RWPE1 (cell line): ENCODE measurements around the gene NFS1.

Experiments
- CTCF ChIA-PET: fragments of 350-600 bp; sonication (Branson Sonifier 250); formaldehyde crosslinking; extraction: SDS; loops from one replicate; lab custom pipeline; 2021; lab: Yijun Ruan, JAX
- POLR2A ChIA-PET: fragments of 400-600 bp; formaldehyde crosslinking; extraction: SDS; loops from one replicate; lab custom pipeline; 2020; ENCODE audit warnings: antibody characterized with exemption; ENCODE audit not compliant: low non-redundant PET; lab: Yijun Ruan, JAX
- DNase-seq: peaks from one replicate; pipeline ENCODE4 v3.0.0; 2012; ENCODE audit warnings: low spot score
- H3K27ac ChIP-seq: fragments of 450-650 bp; 2 replicates; pipeline ENCODE4 v1.5.1; 2017
- CTCF ChIP-seq: fragments of 450-650 bp; conservative IDR thresholded peaks from 2 replicates; pipeline ENCODE4 v1.5.1; 2017; ENCODE audit warnings: low read depth, mild to moderate bottlenecking

The NFS1 gene

GRCh38 chr20:35674921-35675320, 24.2 kb downstream of the NFS1 start:
- no peak overlapping the region for H3K27ac ChIP-seq
- ChIA-PET POLR2A (no interaction called here), CTCF (no interaction called here)
- TF ChIP-seq CTCF, result no peak
- DNase-seq, result no peak

GRCh38 chr20:35673884-35674283, 25.3 kb downstream of the NFS1 start:
- ChIA-PET POLR2A (no interaction called here), CTCF (interaction anchor here (0.6 to 1.0 kb wide), 2 partner anchors 13 to 46 kb away, joined by 3 read pairs; no protein-coding TSS in a partner anchor)
- TF ChIP-seq CTCF, result no peak
- H3K27ac ChIP-seq, result no peak overlapping the region
- no peak for DNase-seq

- no peak for DNase-seq
- ChIA-PET CTCF (interaction anchor here (0.6 to 1.1 kb wide), 3 partner anchors 36 to 535 kb away, joined by 3 read pairs; no protein-coding TSS in a partner anchor), POLR2A (no interaction called here)
- no peak for TF ChIP-seq CTCF
- no peak overlapping the region for H3K27ac ChIP-seq
These were observed 29.5 kb downstream of the NFS1 start for GRCh38 chr20:35669681-35670080.

GRCh38 chr20:35669221-35669620, 29.9 kb downstream of the NFS1 start:
- no peak overlapping the region for H3K27ac ChIP-seq
- CTCF ChIA-PET, result interaction anchor here (0.6 to 1.1 kb wide), 3 partner anchors 36 to 536 kb away, joined by 3 read pairs; no protein-coding TSS in a partner anchor
- TF ChIP-seq CTCF, result no peak
- POLR2A ChIA-PET, result no interaction called here
- DNase-seq, result no peak

GRCh38 chr20:35665949-35666288, 33.2 kb downstream of the NFS1 start:
- peak overlapping the region; percentile 87 for H3K27ac ChIP-seq
- no peak for TF ChIP-seq CTCF
- CTCF ChIA-PET, result interaction anchor here (0.6 to 0.8 kb wide), 5 partner anchors 22 to 1940 kb away, joined by 3 to 5 read pairs (median 3); no protein-coding TSS in a partner anchor
- POLR2A ChIA-PET, result interaction anchor here (0.7 to 1.1 kb wide), 2 partner anchors 10 to 400 kb away, joined by 4 to 5 read pairs; no protein-coding TSS in a partner anchor
- no peak for DNase-seq

GRCh38 chr20:35664466-35665206, 34.5 kb downstream of the NFS1 start, which contains the start of the genes CPNE1 and RBM12:
CPNE1 (minus strand) TSS chr20:35664900; CDS start chr20:35632923, 31,977 bp downstream.
RBM12 (minus strand) TSS chr20:35664900; CDS start chr20:35655322, 9,578 bp downstream.
- H3K27ac ChIP-seq, result peak within 1 kb of the TSS; percentile 87
- TF ChIP-seq CTCF, result no peak
- DNase-seq, result peak; percentile 100
- ChIA-PET POLR2A (interaction anchor here (0.5 to 1.6 kb wide), 6 partner anchors 11 to 209 kb away, joined by 4 to 9 read pairs (median 5); partner anchors contain the start of gene CEP250), CTCF (interaction anchor here (1.3 kb wide), 1 partner anchor 23 kb away, joined by 3 read pairs; no protein-coding TSS in a partner anchor)
